SK-N-SH treated with all-trans-retinoic acid at 6 μM for 48 hours (cell line): ENCODE results near the gene ANKRD11.
A peak's percentile ranks its signal among the peaks of the same experiment; 100 is the strongest.

Source experiments
- ATAC-seq: fragments of 200-7000 bp; cut with Tn5 transposase; 3 replicates; pipeline ENCODE4 v1.9.1; 2020; ENCODE audit warnings: mild to moderate bottlenecking, moderate library complexity
- ARNTL ChIP-seq: fragments of 450-650 bp; formaldehyde crosslinking; IDR thresholded peaks from 2 replicates; pipeline ENCODE4 v1.5.0; 2020; ENCODE audit warnings: low read depth, mild to moderate bottlenecking, moderate library complexity, borderline replicate concordance
- BACH2 ChIP-seq: fragments of 250-450 bp; sonication (Bioruptor Pico); IDR thresholded peaks from 2 replicates; pipeline ENCODE4 v1.9.0; 2021; ENCODE audit warnings: mild to moderate bottlenecking, borderline replicate concordance
- CSDC2 ChIP-seq: fragments of 250-450 bp; sonication (Bioruptor Pico); IDR thresholded peaks from 2 replicates; pipeline ENCODE4 v1.5.0; 2020; ENCODE audit warnings: mild to moderate bottlenecking, moderate library complexity
- GLIS3 ChIP-seq: fragments of 250-450 bp; sonication (Bioruptor Pico); IDR thresholded peaks from 2 replicates; pipeline ENCODE4 v1.5.0; 2020; ENCODE audit warnings: mild to moderate bottlenecking, moderate library complexity
- ISL1 ChIP-seq: fragments of 250-450 bp; sonication (Bioruptor Pico); IDR thresholded peaks from 2 replicates; pipeline ENCODE4 v2.1.2; 2022; ENCODE audit warnings: mild to moderate bottlenecking, moderate library complexity
- OSR1 ChIP-seq: fragments of 250-450 bp; sonication (Bioruptor Pico); IDR thresholded peaks from 2 replicates; pipeline ENCODE4 v1.8.0; 2022; ENCODE audit warnings: moderate library complexity, mild to moderate bottlenecking, inconsistent platforms
- PPARA ChIP-seq: fragments of 250-450 bp; sonication (Bioruptor Pico); IDR thresholded peaks from 2 replicates; pipeline ENCODE4 v1.5.0; 2020; ENCODE audit warnings: mild to moderate bottlenecking, borderline replicate concordance
- RARB ChIP-seq: fragments of 250-450 bp; sonication (Bioruptor Pico); IDR thresholded peaks from 2 replicates; pipeline ENCODE4 v1.8.0; 2021; ENCODE audit warnings: mild to moderate bottlenecking, moderate library complexity
- SNAI2 ChIP-seq: fragments of 250-450 bp; sonication (Bioruptor Pico); IDR thresholded peaks from 2 replicates; pipeline ENCODE4 v1.5.0; 2020; ENCODE audit warnings: mild to moderate bottlenecking, moderate library complexity
- TCF4 ChIP-seq: fragments of 250-450 bp; sonication (Bioruptor Pico); IDR thresholded peaks from 2 replicates; pipeline ENCODE4 v1.8.0; 2021; ENCODE audit warnings: mild to moderate bottlenecking, moderate library complexity, borderline replicate concordance
- TOX ChIP-seq: fragments of 250-450 bp; sonication (Bioruptor Pico); IDR thresholded peaks from 2 replicates; pipeline ENCODE4 v1.8.0; 2021; ENCODE audit warnings: mild to moderate bottlenecking, moderate library complexity, borderline replicate concordance
- ZFP30 ChIP-seq: fragments of 450-650 bp; formaldehyde crosslinking; IDR thresholded peaks from 2 replicates; pipeline ENCODE4 v1.5.0; 2022; ENCODE audit warnings: mild to moderate bottlenecking, moderate library complexity
- ZNF565 ChIP-seq: fragments of 450-650 bp; formaldehyde crosslinking; conservative IDR thresholded peaks from 2 replicates; pipeline ENCODE4 v1.5.0; 2020; ENCODE audit warnings: low read depth, mild to moderate bottlenecking, moderate library complexity
- ZNF70 ChIP-seq: fragments of 450-650 bp; formaldehyde crosslinking; IDR thresholded peaks from 2 replicates; pipeline ENCODE4 v1.5.0; 2020; ENCODE audit warnings: mild to moderate bottlenecking, moderate library complexity
- TF ChIP-seq, protein P1 (sequence below): fragments of 250-450 bp; sonication (Bioruptor Pico); IDR thresholded peaks from 2 replicates; pipeline ENCODE4 v1.5.1; 2021; ENCODE audit warnings: mild to moderate bottlenecking, moderate library complexity
- TF ChIP-seq, protein P2 (sequence below): fragments of 250-450 bp; sonication (Bioruptor Pico); IDR thresholded peaks from 2 replicates; pipeline ENCODE4 v1.5.0; 2020; ENCODE audit warnings: mild to moderate bottlenecking, moderate library complexity
- TF ChIP-seq, protein P3 (sequence below): fragments of 250-450 bp; sonication (Bioruptor Pico); IDR thresholded peaks from 2 replicates; pipeline ENCODE4 v1.5.1; 2020; ENCODE audit warnings: low read depth, mild to moderate bottlenecking, moderate library complexity
- TF ChIP-seq, protein P4 (sequence below): fragments of 250-450 bp; sonication (Bioruptor Pico); IDR thresholded peaks from 2 replicates; pipeline ENCODE4 v1.8.0; 2021; ENCODE audit warnings: low read depth, mild to moderate bottlenecking, moderate library complexity, borderline replicate concordance

Gene ANKRD11

DNA sequence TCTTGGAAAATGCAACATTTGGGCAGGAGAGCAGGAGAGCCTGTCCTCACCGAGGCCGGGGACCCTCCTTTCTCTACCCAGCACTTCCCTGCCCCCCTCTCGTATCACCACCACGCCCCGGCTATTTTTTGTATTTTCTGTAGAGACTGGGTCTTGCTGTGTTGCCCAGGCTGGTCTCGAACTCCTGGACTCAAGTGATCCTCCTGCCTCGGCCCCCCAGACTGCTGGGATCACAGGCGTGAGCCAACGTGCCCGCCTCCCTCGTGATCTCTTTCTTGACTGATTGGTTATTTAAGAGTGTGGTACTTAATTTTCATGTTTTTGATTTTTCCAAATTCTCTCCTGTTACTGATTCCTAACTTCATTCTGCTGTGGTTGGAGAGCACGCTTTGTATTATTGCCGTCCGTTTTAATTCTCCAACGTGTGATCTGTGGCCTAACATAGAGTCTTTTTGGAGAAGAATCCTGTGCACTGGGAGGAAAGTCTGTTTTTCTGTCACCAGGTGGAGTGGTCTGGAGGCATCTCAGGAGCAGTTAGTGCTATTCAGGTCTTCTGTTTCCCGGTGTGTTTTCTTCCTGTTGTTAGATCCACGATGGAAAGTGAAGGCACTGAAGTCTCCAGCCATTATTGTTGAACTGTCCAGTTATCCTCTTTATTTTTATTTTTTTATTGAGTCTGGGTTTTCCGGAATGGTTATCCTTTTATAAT is 232.4 kb downstream of the ANKRD11 start:
- no peak for ATAC-seq
- no peak for TF ChIP-seq ZNF70 (CRISPR knock-in tag)
- TF ChIP-seq, protein P1, sequence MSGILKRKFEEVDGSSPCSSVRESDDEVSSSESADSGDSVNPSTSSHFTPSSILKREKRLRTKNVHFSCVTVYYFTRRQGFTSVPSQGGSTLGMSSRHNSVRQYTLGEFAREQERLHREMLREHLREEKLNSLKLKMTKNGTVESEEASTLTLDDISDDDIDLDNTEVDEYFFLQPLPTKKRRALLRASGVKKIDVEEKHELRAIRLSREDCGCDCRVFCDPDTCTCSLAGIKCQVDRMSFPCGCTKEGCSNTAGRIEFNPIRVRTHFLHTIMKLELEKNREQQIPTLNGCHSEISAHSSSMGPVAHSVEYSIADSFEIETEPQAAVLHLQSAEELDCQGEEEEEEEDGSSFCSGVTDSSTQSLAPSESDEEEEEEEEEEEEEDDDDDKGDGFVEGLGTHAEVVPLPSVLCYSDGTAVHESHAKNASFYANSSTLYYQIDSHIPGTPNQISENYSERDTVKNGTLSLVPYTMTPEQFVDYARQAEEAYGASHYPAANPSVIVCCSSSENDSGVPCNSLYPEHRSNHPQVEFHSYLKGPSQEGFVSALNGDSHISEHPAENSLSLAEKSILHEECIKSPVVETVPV (CRISPR knock-in tag) = no peak
- TF ChIP-seq RARB (CRISPR knock-in tag) = no peak
- no peak for TF ChIP-seq BACH2 (CRISPR knock-in tag)
- TF ChIP-seq ARNTL (CRISPR knock-in tag) = no peak
- TF ChIP-seq CSDC2 = no peak
- TF ChIP-seq, protein P2, sequence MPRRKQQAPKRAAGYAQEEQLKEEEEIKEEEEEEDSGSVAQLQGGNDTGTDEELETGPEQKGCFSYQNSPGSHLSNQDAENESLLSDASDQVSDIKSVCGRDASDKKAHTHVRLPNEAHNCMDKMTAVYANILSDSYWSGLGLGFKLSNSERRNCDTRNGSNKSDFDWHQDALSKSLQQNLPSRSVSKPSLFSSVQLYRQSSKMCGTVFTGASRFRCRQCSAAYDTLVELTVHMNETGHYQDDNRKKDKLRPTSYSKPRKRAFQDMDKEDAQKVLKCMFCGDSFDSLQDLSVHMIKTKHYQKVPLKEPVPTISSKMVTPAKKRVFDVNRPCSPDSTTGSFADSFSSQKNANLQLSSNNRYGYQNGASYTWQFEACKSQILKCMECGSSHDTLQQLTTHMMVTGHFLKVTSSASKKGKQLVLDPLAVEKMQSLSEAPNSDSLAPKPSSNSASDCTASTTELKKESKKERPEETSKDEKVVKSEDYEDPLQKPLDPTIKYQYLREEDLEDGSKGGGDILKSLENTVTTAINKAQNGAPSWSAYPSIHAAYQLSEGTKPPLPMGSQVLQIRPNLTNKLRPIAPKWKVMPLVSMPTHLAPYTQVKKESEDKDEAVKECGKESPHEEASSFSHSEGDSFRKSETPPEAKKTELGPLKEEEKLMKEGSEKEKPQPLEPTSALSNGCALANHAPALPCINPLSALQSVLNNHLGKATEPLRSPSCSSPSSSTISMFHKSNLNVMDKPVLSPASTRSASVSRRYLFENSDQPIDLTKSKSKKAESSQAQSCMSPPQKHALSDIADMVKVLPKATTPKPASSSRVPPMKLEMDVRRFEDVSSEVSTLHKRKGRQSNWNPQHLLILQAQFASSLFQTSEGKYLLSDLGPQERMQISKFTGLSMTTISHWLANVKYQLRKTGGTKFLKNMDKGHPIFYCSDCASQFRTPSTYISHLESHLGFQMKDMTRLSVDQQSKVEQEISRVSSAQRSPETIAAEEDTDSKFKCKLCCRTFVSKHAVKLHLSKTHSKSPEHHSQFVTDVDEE (CRISPR knock-in tag) = no peak
- no peak for TF ChIP-seq ZNF565 (CRISPR knock-in tag)
- no peak for TF ChIP-seq OSR1 (CRISPR knock-in tag)
- no peak for TF ChIP-seq SNAI2 (CRISPR knock-in tag)

DNA sequence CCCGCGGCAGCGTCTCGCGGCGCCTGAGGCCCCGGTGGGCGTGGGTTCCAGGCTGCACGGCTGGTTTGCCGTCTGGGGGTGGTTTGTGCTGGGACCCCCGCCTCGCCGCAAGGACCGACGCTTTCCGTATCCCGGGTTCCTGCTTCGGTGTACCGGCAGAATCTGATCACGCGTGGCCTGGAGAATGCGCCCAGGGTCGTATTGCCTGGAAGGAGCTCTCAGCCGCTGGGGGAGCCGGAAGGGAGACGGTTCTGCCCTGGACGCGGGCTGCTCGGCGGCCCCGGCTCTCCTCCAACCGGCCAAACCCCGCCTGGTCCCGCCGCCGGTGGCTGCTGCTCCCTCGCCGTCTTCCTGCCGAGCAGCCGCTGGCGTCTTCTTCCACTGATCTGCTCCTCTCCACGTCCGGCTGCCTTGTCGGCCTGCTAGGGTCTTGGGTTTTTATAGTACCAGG is 233.1 kb downstream of the ANKRD11 start:
- ATAC-seq = peak; percentile 36; the same call in 2 of the 3 replicates
- TF ChIP-seq TCF4 (CRISPR knock-in tag) (no peak), ZNF565 (CRISPR knock-in tag) (no peak), BACH2 (CRISPR knock-in tag) (no peak), RARB (CRISPR knock-in tag) (no peak), ZFP30 (CRISPR knock-in tag) (no peak), CSDC2 (no peak), SNAI2 (CRISPR knock-in tag) (no peak), ISL1 (CRISPR knock-in tag) (no peak), GLIS3 (CRISPR knock-in tag) (no peak), PPARA (CRISPR knock-in tag) (no peak), OSR1 (CRISPR knock-in tag) (no peak)
- TF ChIP-seq, protein P2 (CRISPR knock-in tag) = no peak
- TF ChIP-seq, protein P3, sequence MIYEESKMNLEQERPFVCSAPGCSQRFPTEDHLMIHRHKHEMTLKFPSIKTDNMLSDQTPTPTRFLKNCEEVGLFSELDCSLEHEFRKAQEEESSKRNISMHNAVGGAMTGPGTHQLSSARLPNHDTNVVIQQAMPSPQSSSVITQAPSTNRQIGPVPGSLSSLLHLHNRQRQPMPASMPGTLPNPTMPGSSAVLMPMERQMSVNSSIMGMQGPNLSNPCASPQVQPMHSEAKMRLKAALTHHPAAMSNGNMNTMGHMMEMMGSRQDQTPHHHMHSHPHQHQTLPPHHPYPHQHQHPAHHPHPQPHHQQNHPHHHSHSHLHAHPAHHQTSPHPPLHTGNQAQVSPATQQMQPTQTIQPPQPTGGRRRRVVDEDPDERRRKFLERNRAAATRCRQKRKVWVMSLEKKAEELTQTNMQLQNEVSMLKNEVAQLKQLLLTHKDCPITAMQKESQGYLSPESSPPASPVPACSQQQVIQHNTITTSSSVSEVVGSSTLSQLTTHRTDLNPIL (CRISPR knock-in tag) = no peak

DNA sequence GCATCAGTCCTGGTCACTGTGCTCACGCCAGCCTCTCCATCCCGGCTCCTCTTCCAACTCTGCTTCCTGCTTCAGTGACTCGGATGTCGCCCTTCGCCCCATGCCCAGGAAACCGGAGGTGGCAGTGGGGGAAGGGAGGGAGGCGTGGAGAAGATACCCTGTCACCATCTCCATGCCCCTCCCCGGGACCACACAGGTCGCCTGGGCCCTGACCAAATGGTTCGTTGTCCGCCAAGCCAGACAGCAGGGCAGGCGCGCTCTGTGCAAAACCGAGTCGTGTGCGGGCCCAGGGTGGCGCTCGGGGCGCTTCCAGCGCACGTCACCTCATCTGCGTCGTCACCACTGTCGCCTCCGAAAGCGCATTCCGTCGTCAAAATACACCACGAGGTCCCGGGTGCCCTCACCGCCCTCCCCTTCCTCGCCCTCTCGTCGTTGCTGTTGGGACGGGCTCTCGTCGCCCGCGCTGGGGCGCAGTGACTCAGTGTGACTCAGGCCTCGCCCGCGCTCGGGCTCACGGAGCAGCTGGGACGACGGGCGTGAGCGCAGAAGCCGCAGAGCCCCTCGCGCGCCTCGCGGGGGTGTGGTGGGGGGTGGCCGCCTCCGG is 233.6 kb downstream of the ANKRD11 start:
- no peak for TF ChIP-seq RARB (CRISPR knock-in tag)
- no peak for TF ChIP-seq GLIS3 (CRISPR knock-in tag)
- no peak for TF ChIP-seq ZFP30 (CRISPR knock-in tag)
- TF ChIP-seq TOX (CRISPR knock-in tag) = no peak
- no peak for TF ChIP-seq ZNF565 (CRISPR knock-in tag)
- TF ChIP-seq, protein P4, sequence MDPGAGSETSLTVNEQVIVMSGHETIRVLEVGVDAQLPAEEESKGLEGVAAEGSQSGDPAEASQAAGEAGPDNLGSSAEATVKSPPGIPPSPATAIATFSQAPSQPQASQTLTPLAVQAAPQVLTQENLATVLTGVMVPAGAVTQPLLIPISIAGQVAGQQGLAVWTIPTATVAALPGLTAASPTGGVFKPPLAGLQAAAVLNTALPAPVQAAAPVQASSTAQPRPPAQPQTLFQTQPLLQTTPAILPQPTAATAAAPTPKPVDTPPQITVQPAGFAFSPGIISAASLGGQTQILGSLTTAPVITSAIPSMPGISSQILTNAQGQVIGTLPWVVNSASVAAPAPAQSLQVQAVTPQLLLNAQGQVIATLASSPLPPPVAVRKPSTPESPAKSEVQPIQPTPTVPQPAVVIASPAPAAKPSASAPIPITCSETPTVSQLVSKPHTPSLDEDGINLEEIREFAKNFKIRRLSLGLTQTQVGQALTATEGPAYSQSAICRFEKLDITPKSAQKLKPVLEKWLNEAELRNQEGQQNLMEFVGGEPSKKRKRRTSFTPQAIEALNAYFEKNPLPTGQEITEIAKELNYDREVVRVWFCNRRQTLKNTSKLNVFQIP (CRISPR knock-in tag) = no peak
- ATAC-seq = peak; percentile 60
